GM18499 (cell line): Measurements from ENCODE around the gene MCM5.
"Not testable (repeated sequence)": the region's sequence is repeated elsewhere in the genome, so short reads cannot be mapped to it uniquely, and the experiment has no call there.

Experiments used
- ATAC-seq: cut with Tn5 transposase; IDR thresholded peaks from one replicate; pipeline ENCODE4 v1.9.1; 2021; ENCODE audit warnings: moderate number of reproducible peaks; ENCODE audit not compliant: insufficient read depth, unreplicated experiment

Gene MCM5

GRCh38 chr22:35465109-35465701, 65.3 kb downstream of the MCM5 start:
- ATAC-seq = no peak

- no peak for ATAC-seq
Observed at GRCh38 chr22:35467681-35468434, 67.9 kb downstream of the MCM5 start.

GRCh38 chr22:35470903-35471321, 71.0 kb downstream of the MCM5 start:
- ATAC-seq = no peak

GRCh38 chr22:35471566-35471965, 71.6 kb downstream of the MCM5 start:
- not testable (repeated sequence) for ATAC-seq

- ATAC-seq = no peak
Observed at GRCh38 chr22:35472488-35472887, 72.5 kb downstream of the MCM5 start.

GRCh38 chr22:35473971-35474370, 74.0 kb downstream of the MCM5 start:
- no peak for ATAC-seq
